Measurements from ENCODE around the gene CCDC6.
"Not testable (repeated sequence)": the region's sequence is repeated elsewhere in the genome, so short reads cannot be mapped to it uniquely, and the experiment has no call there.

GRCh38 chr10:59744156-59744555, 162.2 kb downstream of the CCDC6 start:
- not testable (repeated sequence) for TF ChIP-seq CTCF, POLR2AphosphoS5, POLR2A (IDR thresholded peaks at IDR 0.05)

All from prostate gland (tissue), 2 donors.